K562 (cell line): ENCODE measurements around the gene NAA11. TPM values are rescaled to one million over a fixed set of nuclear protein-coding genes. Genes with fewer than 3 reads are reported as not detected.

Experiments used
- ATAC-seq: fragments of 200-7000 bp; cut with Tn5 transposase; 3 replicates; pipeline ENCODE4 v1.9.1; 2020; ENCODE audit warnings: moderate library complexity
- BruUV-seq: library from RNA; stranded (reverse); fragments of 400-500 nt; replicated peaks from 2 replicates; lab custom pipeline; 2021; lab: Mats Ljungman, UMichigan
- CTCF ChIA-PET: fragments of 300-600 bp; formaldehyde crosslinking; extraction: SDS; loops from one replicate; lab custom pipeline; 2021; ENCODE audit warnings: low intra/inter-chr PET ratio; lab: Yijun Ruan, JAX
- POLR2A ChIA-PET: fragments of 300-600, 350-650 bp; sonication (Branson Sonifier 250); formaldehyde crosslinking; extraction: SDS; loops from one replicate; lab custom pipeline; 2021; ENCODE audit warnings: antibody characterized with exemption, inconsistent platforms; lab: Yijun Ruan, JAX
- DNase-seq, 4 experiments: peaks; one replicate each; pipeline versions ENCODE4 v3.0.0 to v3.0.0-alpha.2; 2011 to 2018; ENCODE audit warnings: low spot score in 3 of 4, mixed read lengths in 3 of 4; ENCODE audit errors: extremely low read depth in 1 of 4
- FAIRE-seq: peaks from 2 replicates; lab custom pipeline; 2011; peaks lifted over from hg19 to GRCh38; lab: Jason Lieb, UNC
- H2AFZ ChIP-seq: 2 replicates; pipeline ENCODE4 v1.6.0; 2011; ENCODE audit warnings: low read depth, low read length, control low read depth, inconsistent platforms
- H3K27ac ChIP-seq: fragments of 200-600 bp; 3 replicates; pipeline ENCODE4 v1.8.0; 2011; ENCODE audit warnings: low read depth, mild to moderate bottlenecking, control low read depth, inconsistent platforms, low read length, moderate library complexity, mixed read lengths; ENCODE audit errors: extremely low read depth
- H3K27me3 ChIP-seq, 2 experiments: fragments of 300-600 bp in 1 of 2; 2 replicates in 1 of 2; 3 replicates in 1 of 2; pipeline versions ENCODE4 v1.6.0 to v1.8.0; 2011; ENCODE audit warnings: inconsistent platforms in 2 of 2, low read length in 2 of 2, mild to moderate bottlenecking in 1 of 2, mixed read lengths in 1 of 2, moderate library complexity in 1 of 2; ENCODE audit not compliant: control insufficient read depth in 2 of 2, insufficient read depth in 2 of 2
- H3K36me3 ChIP-seq: fragments of 300-600 bp; 3 replicates; pipeline ENCODE4 v1.8.0; 2011; ENCODE audit warnings: mild to moderate bottlenecking, low read length, inconsistent platforms; ENCODE audit not compliant: control insufficient read depth, insufficient read depth
- H3K4me1 ChIP-seq, 2 experiments: fragments of 200-600 bp in 1 of 2; replicated peaks in 1 of 2; 2 replicates in 1 of 2; 3 replicates in 1 of 2; pipeline versions ENCODE4 v1.5.1 to v1.8.0; 2011; ENCODE audit warnings: inconsistent platforms in 2 of 2, low read length in 2 of 2, mild to moderate bottlenecking in 1 of 2, mixed read lengths in 1 of 2, moderate library complexity in 1 of 2; ENCODE audit not compliant: control insufficient read depth in 2 of 2, insufficient read depth in 2 of 2
- H3K4me2 ChIP-seq: 2 replicates; pipeline ENCODE4 v1.6.1; 2011; ENCODE audit warnings: low read length, control low read depth, inconsistent platforms, mixed read lengths; ENCODE audit not compliant: insufficient read depth
- H3K4me3 ChIP-seq: fragments of 200-600 bp; sonication (generic), shearing (Covaris generic); 2 replicates; pipeline ENCODE4 v1.5.1; 2016; ENCODE audit warnings: control low read depth, inconsistent platforms
- H3K79me2 ChIP-seq: fragments of 200-600 bp; 3 replicates; pipeline ENCODE4 v1.8.0; 2011; ENCODE audit warnings: low read length, inconsistent platforms; ENCODE audit not compliant: control insufficient read depth, insufficient read depth
- H3K9ac ChIP-seq, 2 experiments: 2 replicates each; pipeline versions ENCODE4 v1.6.0 to v1.6.1; 2011; ENCODE audit warnings: low read depth in 2 of 2, low read length in 2 of 2, control low read depth in 1 of 2, inconsistent platforms in 1 of 2, mild to moderate bottlenecking in 1 of 2, mixed read lengths in 1 of 2; ENCODE audit not compliant: insufficient read depth in 1 of 2
- H3K9me1 ChIP-seq: one replicate; pipeline ENCODE4 v1.6.0; 2011; ENCODE audit warnings: inconsistent platforms, mild to moderate bottlenecking, low read length, moderate library complexity; ENCODE audit not compliant: control insufficient read depth, insufficient read depth
- H3K9me3 ChIP-seq: replicated peaks from 2 replicates; pipeline ENCODE4 v1.5.1; 2011; ENCODE audit warnings: low read depth, low read length, inconsistent platforms; ENCODE audit not compliant: control insufficient read depth, insufficient read depth
- H4K20me1 ChIP-seq: replicated peaks from 2 replicates; pipeline ENCODE4 v1.6.1; 2011; ENCODE audit warnings: low read length, inconsistent platforms, mixed read lengths; ENCODE audit not compliant: control insufficient read depth, insufficient read depth
- ATF1 ChIP-seq, 2 experiments: fragments of 450-650 bp in 1 of 2; IDR thresholded peaks; 2 replicates each; pipeline ENCODE4 v1.6.1; 2016; ENCODE audit warnings: missing compliant biosample characterization in 1 of 2, missing genetic modification characterization in 1 of 2
- CBFB ChIP-seq: sonication (generic); formaldehyde crosslinking; IDR thresholded peaks from 2 replicates; pipeline ENCODE4 v1.4.0; 2020; ENCODE audit warnings: mild to moderate bottlenecking, missing genetic modification reagents
- GABPA ChIP-seq: fragments of 200-800 bp; sonication (Bioruptor generic); conservative IDR thresholded peaks from 2 replicates; pipeline ENCODE4 v1.6.1; 2016; ENCODE audit warnings: low read depth, missing genetic modification characterization, missing compliant biosample characterization
- POLR2AphosphoS2 ChIP-seq: IDR thresholded peaks from 2 replicates; pipeline ENCODE4 v1.6.1; 2012; ENCODE audit warnings: low read length, improper control_type of control experiment
- SRSF1 ChIP-seq: fragments of 200-400 bp; formaldehyde crosslinking; IDR thresholded peaks from 2 replicates; pipeline ENCODE4 v1.6.1; 2017; ENCODE audit warnings: mild to moderate bottlenecking, low read depth, low read length, moderate library complexity
- WGBS: fragments of 100-300 bp; shearing (Covaris generic); methylation state at CpG from one replicate; pipeline ENCODE4 v1.1.6; 2016; ENCODE audit warnings: low coverage, mixed read lengths; ENCODE audit not compliant: insufficient coverage; ENCODE audit errors: missing lambda C conversion rate; 5-methylcytosine and 5-hydroxymethylcytosine counted together
- in situ Hi-C: fragments of 300-500 bp; cut with MboI; formaldehyde crosslinking; loops from 4 replicates; pipeline ENCODE4 v1.15.0; 2018; ENCODE audit warnings: inconsistent platforms, mixed read lengths
- intact Hi-C: fragments of 100-400 bp; cut with micrococcal nuclease; formaldehyde crosslinking; loops from 2 replicates; pipeline ENCODE4 v1.14.2; 2022
- polyA plus RNA-seq, 8 experiments: library from polyadenylated mRNA; depleted of rRNA in 4 of 8; stranded (reverse) in 5 of 8; unstranded in 3 of 8; fragments of >200 nt; fragmentation: Nextera tagmentation in 2 of 8; fragmentation: Illumina TruSeq in 1 of 8; extraction: Ambion mirVana in 2 of 8; extraction: Trizol in 1 of 8; gene quantifications; 2 replicates each; pipeline versions ENCODE4 v1.2.1 to v1.2.3, GENCODE V29; 2011 to 2014; ENCODE audit warnings: inconsistent platforms in 1 of 8, missing spikeins in 1 of 8
- total RNA-seq, 7 experiments: library from RNA; depleted of rRNA in 6 of 7; stranded (reverse); fragments of >200 nt in 6 of 7; fragmentation: Illumina TruSeq in 2 of 7; extraction: Trizol in 2 of 7; gene quantifications; 2 replicates each; pipeline versions ENCODE4 v1.2.1 to v1.2.3, GENCODE V29; 2011 to 2021; ENCODE audit warnings: low replicate concordance in 1 of 7
- TF ChIP-seq, protein P1 (sequence below): fragments of 450-650 bp; IDR thresholded peaks from 2 replicates; pipeline ENCODE4 v1.6.1; 2016; ENCODE audit warnings: low read depth

NAA11 gene
- total and polyA plus RNA-seq, 9 of the 15 experiments (the other 6 are each of a cell fraction or from before 2014, with no cell fraction given): 17.1 to 34.6 (median 23.1) TPM

DNA sequence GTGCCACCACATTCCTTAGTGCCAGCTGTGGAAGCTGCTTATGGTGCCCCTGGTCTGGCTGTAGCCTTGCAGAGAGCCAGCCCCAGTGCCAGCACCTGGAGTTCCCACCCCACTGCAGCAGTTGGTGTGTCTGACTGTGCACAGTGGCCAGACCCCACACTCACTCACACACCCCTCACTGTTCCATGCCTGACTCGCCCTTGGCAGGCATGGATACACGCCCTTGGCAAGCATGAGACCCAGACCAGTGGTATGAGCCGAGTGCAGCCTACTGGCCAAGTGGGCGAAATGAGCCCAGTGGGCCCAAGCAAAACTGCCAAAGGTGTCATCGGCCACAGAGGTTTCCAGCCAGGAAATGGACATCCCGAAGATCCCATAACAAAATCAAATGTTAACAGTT, 27.4 kb downstream of the NAA11 start:
- POLR2A ChIA-PET: no interaction called here
- no peak for TF ChIP-seq SRSF1
- TF ChIP-seq ATF1 (CRISPR knock-in tag; IDR thresholded peaks at IDR 0.05): no peak
- no peak for TF ChIP-seq ATF1 (tag; IDR thresholded peaks at IDR 0.05)
- no peak for TF ChIP-seq GABPA
- TF ChIP-seq CBFB (CRISPR knock-in tag): no peak
- TF ChIP-seq POLR2AphosphoS2: no peak
- TF ChIP-seq, protein P1, sequence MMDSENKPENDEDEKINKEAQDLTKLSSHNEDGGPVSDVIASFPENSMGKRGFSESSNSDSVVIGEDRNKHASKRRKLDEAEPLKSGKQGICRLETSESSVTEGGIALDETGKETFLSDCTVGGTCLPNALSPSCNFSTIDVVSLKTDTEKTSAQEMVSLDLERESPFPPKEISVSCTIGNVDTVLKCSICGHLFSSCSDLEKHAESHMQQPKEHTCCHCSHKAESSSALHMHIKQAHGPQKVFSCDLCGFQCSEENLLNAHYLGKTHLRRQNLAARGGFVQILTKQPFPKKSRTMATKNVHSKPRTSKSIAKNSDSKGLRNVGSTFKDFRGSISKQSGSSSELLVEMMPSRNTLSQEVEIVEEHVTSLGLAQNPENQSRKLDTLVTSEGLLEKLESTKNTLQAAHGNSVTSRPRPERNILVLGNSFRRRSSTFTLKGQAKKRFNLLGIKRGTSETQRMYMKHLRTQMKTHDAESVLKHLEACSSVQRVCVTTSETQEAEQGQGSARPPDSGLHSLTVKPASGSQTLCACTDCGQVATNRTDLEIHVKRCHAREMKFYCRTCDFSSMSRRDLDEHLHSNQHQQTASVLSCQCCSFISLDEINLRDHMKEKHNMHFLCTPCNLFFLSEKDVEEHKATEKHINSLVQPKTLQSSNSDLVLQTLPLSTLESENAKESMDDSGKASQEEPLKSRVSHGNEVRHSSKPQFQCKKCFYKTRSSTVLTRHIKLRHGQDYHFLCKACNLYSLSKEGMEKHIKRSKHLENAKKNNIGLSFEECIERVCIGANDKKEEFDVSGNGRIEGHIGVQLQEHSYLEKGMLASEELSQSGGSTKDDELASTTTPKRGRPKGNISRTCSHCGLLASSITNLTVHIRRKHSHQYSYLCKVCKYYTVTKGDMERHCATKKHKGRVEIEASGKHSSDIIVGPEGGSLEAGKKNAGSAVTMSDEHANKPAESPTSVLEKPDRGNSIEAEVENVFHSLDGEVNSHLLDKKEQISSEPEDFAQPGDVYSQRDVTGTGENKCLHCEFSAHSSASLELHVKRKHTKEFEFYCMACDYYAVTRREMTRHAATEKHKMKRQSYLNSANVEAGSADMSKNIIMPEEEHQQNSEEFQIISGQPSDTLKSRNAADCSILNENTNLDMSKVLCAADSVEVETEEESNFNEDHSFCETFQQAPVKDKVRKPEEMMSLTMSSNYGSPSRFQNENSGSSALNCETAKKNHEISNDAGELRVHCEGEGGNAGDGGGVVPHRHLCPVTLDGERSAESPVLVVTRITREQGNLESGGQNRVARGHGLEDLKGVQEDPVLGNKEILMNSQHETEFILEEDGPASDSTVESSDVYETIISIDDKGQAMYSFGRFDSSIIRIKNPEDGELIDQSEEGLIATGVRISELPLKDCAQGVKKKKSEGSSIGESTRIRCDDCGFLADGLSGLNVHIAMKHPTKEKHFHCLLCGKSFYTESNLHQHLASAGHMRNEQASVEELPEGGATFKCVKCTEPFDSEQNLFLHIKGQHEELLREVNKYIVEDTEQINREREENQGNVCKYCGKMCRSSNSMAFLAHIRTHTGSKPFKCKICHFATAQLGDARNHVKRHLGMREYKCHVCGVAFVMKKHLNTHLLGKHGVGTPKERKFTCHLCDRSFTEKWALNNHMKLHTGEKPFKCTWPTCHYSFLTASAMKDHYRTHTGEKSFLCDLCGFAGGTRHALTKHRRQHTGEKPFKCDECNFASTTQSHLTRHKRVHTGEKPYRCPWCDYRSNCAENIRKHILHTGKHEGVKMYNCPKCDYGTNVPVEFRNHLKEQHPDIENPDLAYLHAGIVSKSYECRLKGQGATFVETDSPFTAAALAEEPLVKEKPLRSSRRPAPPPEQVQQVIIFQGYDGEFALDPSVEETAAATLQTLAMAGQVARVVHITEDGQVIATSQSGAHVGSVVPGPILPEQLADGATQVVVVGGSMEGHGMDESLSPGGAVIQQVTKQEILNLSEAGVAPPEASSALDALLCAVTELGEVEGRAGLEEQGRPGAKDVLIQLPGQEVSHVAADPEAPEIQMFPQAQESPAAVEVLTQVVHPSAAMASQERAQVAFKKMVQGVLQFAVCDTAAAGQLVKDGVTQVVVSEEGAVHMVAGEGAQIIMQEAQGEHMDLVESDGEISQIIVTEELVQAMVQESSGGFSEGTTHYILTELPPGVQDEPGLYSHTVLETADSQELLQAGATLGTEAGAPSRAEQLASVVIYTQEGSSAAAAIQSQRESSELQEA: no peak

More for the DNA sequence above, 27.4 kb downstream of the NAA11 start:
- H3K36me3 ChIP-seq: no peaks in the 10 kb centered on the region
- H3K27me3 ChIP-seq: no peaks in the 10 kb centered on the region
- 55% methylated on average over 6 of the region's 6 CpGs for WGBS
- H3K79me2 ChIP-seq: no peaks in the 10 kb centered on the region
- FAIRE-seq (no peak), ATAC-seq (no peak), DNase-seq (no peak)
- peak overlapping the region in 1 of 2 experiments; percentile 20; a peak in 1 of 4 replicates for H3K9ac ChIP-seq
- CTCF ChIA-PET: no interaction called here
- H3K4me2 ChIP-seq: no peak overlapping the region
- in situ Hi-C loops: no loop called here
- no peak overlapping the region for H2AFZ ChIP-seq
- no peak overlapping the region for H3K4me3 ChIP-seq
- no peaks in the 10 kb centered on the region for H3K9me3 ChIP-seq
- H3K27ac ChIP-seq: no peak overlapping the region
- intact Hi-C loops: loop anchor here (5.0 kb wide), 1 partner anchor 256 kb away; no protein-coding TSS in a partner anchor
- no TSS peak for BruUV-seq
- peaks cover 3 to 14% of the 10 kb centered on the region in 2 experiments; a peak in 2 of 5 replicates for H3K4me1 ChIP-seq
- H4K20me1 ChIP-seq: no peaks in the 10 kb centered on the region
- no peaks in the 10 kb centered on the region for H3K9me1 ChIP-seq
